ENCODE measurements around the gene HCLS1. TPM values are rescaled to one million over a fixed set of nuclear protein-coding genes. Genes with fewer than 3 reads are reported as not detected.
"Not testable (repeated sequence)": the region's sequence is repeated elsewhere in the genome, so short reads cannot be mapped to it uniquely, and the experiment has no call there.

HCLS1 gene
- total RNA-seq, 3 donors from 2014 or later (not counting 1 experiment from before 2014, with no cell fraction given), result 331 to 356 (median 336) TPM

- Mint-ChIP-seq H3K4me3 (no peak overlapping the region), H3K36me3 (peaks cover 34% of the 10 kb centered on the region), H3K27me3 (ENCODE audit: low read depth in 2 of 2) (no peaks in the 10 kb centered on the region), H3K9me3 (no peaks in the 10 kb centered on the region), H3K4me1 (no peaks in the 10 kb centered on the region), H3K27ac (no peak overlapping the region)
- no peaks in the 10 kb centered on the region for H3K9me3 ChIP-seq (ENCODE audit: control insufficient read depth, insufficient read depth, low read length)
- intact Hi-C loops (cut with micrococcal nuclease), result no loop called here
- H3K27ac ChIP-seq (ENCODE audit: low read length), result no peak overlapping the region
- H3K36me3 ChIP-seq (ENCODE audit: control insufficient read depth, insufficient read depth, low read length), result peaks cover 65% of the 10 kb centered on the region
- H3K4me1 ChIP-seq (ENCODE audit: control insufficient read depth, insufficient read depth, low read length), result no peaks in the 10 kb centered on the region
- no peaks in the 10 kb centered on the region for H3K27me3 ChIP-seq (ENCODE audit: control insufficient read depth, insufficient read depth, low read length)
- ATAC-seq (no peak), DNase-seq (no peak)
- no peak overlapping the region for H3K4me3 ChIP-seq (ENCODE audit: low read length)
- 97% methylated on average over 3 of the region's 3 CpGs for WGBS (ENCODE audit: insufficient coverage)
- TF ChIP-seq, protein P1, sequence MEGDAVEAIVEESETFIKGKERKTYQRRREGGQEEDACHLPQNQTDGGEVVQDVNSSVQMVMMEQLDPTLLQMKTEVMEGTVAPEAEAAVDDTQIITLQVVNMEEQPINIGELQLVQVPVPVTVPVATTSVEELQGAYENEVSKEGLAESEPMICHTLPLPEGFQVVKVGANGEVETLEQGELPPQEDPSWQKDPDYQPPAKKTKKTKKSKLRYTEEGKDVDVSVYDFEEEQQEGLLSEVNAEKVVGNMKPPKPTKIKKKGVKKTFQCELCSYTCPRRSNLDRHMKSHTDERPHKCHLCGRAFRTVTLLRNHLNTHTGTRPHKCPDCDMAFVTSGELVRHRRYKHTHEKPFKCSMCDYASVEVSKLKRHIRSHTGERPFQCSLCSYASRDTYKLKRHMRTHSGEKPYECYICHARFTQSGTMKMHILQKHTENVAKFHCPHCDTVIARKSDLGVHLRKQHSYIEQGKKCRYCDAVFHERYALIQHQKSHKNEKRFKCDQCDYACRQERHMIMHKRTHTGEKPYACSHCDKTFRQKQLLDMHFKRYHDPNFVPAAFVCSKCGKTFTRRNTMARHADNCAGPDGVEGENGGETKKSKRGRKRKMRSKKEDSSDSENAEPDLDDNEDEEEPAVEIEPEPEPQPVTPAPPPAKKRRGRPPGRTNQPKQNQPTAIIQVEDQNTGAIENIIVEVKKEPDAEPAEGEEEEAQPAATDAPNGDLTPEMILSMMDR (IDR thresholded peaks at IDR 0.05), result no peak
Measured at GRCh38 chr3:121696186-121696585, 35.5 kb upstream of the HCLS1 start.

GRCh38 chr3:121692010-121692699 lies 31.5 kb upstream of the HCLS1 start:
- WGBS (ENCODE audit: insufficient coverage), result 97% methylated on average over 2 of the region's 2 CpGs
- Histone ChIP-seq H3K4me3 (ENCODE audit: low read length) (no peak overlapping the region), H3K27ac (ENCODE audit: low read length) (no peak overlapping the region), H3K4me1 (ENCODE audit: control insufficient read depth, insufficient read depth, low read length) (no peaks in the 10 kb centered on the region), H3K27me3 (ENCODE audit: control insufficient read depth, insufficient read depth, low read length) (no peaks in the 10 kb centered on the region), H3K36me3 (ENCODE audit: control insufficient read depth, insufficient read depth, low read length) (peaks cover 41% of the 10 kb centered on the region), H3K9me3 (ENCODE audit: control insufficient read depth, insufficient read depth, low read length) (no peaks in the 10 kb centered on the region)
- Mint-ChIP-seq H3K4me1 (no peaks in the 10 kb centered on the region), H3K36me3 (peaks cover 23% of the 10 kb centered on the region), H3K27me3 (ENCODE audit: low read depth in 2 of 2) (no peaks in the 10 kb centered on the region), H3K27ac (no peak overlapping the region), H3K4me3 (no peak overlapping the region), H3K9me3 (no peaks in the 10 kb centered on the region)
- intact Hi-C loops (cut with micrococcal nuclease), result no loop called here
- ATAC-seq, result no peak
- no peak for DNase-seq
- TF ChIP-seq, protein P1 (IDR thresholded peaks at IDR 0.05), result no peak

DNA sequence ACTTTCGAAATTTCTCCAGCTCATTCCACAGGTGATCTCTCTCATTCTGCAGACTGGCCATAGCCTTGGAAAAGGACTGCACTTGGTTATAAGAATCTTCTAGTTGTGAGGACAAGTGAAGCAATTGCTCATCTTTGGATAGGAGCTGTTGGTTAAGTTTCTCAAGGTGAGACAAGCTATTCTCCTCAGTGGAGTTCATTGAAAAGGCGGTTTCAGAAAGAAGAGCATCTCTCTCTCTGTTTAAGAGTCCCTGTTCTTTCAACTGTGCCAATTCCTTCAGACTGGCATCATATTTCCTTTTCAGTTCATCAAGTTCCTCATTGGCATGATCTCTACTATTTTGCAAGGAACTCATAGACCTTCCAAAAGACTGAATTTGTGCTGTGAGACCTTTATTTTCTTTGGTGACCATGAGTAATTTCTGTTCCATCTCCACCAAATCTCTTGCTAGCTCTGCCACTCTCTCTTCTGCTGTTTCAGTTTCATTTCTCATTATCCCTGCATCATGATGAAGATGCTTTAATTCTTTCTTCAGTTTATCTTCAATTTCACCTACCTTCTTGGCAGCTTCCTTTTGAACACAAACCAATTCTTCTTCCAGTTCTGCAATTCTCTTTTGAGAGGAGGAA lies 30.2 kb upstream of the HCLS1 start:
- Histone ChIP-seq H3K36me3 (ENCODE audit: control insufficient read depth, insufficient read depth, low read length) (peaks cover 39% of the 10 kb centered on the region), H3K27ac (ENCODE audit: low read length) (no peak overlapping the region), H3K4me3 (ENCODE audit: low read length) (no peak overlapping the region), H3K9me3 (ENCODE audit: control insufficient read depth, insufficient read depth, low read length) (no peaks in the 10 kb centered on the region), H3K4me1 (ENCODE audit: control insufficient read depth, insufficient read depth, low read length) (no peaks in the 10 kb centered on the region), H3K27me3 (ENCODE audit: control insufficient read depth, insufficient read depth, low read length) (no peaks in the 10 kb centered on the region)
- H3K4me3 Mint-ChIP-seq, result no peak overlapping the region
- no peaks in the 10 kb centered on the region for H3K27me3 Mint-ChIP-seq (ENCODE audit: low read depth in 2 of 2)
- no peaks in the 10 kb centered on the region for H3K9me3 Mint-ChIP-seq
- no peaks in the 10 kb centered on the region for H3K4me1 Mint-ChIP-seq
- ATAC-seq, result no peak
- TF ChIP-seq, protein P1 (IDR thresholded peaks at IDR 0.05), result no peak
- no peak for DNase-seq
- H3K36me3 Mint-ChIP-seq, result peaks cover 19% of the 10 kb centered on the region
- intact Hi-C loops (cut with micrococcal nuclease), result no loop called here
- WGBS (ENCODE audit: insufficient coverage), result 93% methylated on average over 2 of the region's 2 CpGs
- H3K27ac Mint-ChIP-seq, result no peak overlapping the region

- H3K4me1 ChIP-seq (ENCODE audit: control insufficient read depth, insufficient read depth, low read length); H3K4me3 Mint-ChIP-seq; H3K27me3 Mint-ChIP-seq (ENCODE audit: low read depth in 2 of 2); intact Hi-C loops (cut with micrococcal nuclease); H3K4me1 Mint-ChIP-seq; H3K27ac Mint-ChIP-seq; H3K4me3 ChIP-seq (ENCODE audit: low read length); ATAC-seq; H3K9me3 ChIP-seq (ENCODE audit: control insufficient read depth, insufficient read depth, low read length); H3K27me3 ChIP-seq (ENCODE audit: control insufficient read depth, insufficient read depth, low read length); DNase-seq; H3K27ac ChIP-seq (ENCODE audit: low read length): not testable (repeated sequence)
- H3K9me3 Mint-ChIP-seq, result peaks cover 0 to 11% of the 10 kb centered on the region in 2 donors
- peaks cover 33% of the 10 kb centered on the region for H3K36me3 ChIP-seq (ENCODE audit: control insufficient read depth, insufficient read depth, low read length)
- peaks cover 34% of the 10 kb centered on the region for H3K36me3 Mint-ChIP-seq
- WGBS (ENCODE audit: insufficient coverage), result 98% methylated on average over 30 of the region's 31 CpGs
Measured at GRCh38 chr3:121688747-121689146, 28.0 kb upstream of the HCLS1 start.
